GM19438 (cell line): ENCODE data around the gene PIN1.

Experiments used
- ATAC-seq: cut with Tn5 transposase; IDR thresholded peaks from one replicate; pipeline ENCODE4 v1.9.1; 2021; ENCODE audit warnings: low read depth; ENCODE audit not compliant: unreplicated experiment

Gene PIN1

DNA sequence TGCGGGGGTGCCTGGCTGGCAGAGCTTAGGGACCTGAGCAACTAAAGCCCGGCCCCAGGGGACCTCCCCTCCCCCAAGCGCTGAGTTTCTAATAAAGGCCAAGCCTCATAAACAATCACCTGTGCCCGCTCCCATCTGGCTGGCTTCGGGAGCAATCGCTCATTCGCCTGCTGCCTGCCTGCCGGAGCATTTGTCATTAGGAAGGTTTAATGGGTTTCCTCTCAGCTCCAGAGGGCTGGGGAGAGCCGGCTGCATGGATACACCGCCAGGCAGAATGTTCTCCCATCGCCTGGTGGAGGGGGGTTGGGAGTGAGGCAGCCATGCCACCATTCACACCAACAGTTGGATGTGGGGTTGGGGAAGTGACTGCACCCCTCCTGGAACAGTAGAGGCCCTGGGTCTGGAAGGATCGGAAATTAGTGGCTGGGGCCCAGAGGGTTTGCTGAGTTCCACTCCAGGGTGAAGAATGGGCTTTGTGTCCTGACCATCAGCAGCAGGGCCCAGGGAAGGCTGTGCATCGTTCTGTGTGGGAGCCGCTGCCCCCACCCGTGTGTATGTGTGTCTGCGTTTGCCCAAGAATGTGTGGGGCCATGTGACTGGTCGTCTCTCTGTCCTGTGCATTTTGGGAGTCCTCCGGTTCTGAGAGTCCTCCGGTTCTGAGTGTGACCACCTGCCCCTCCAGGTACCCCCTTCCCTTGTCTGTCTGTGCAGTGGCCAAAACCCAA lies 15.3 kb downstream of the PIN1 start:
- no peak for ATAC-seq

DNA sequence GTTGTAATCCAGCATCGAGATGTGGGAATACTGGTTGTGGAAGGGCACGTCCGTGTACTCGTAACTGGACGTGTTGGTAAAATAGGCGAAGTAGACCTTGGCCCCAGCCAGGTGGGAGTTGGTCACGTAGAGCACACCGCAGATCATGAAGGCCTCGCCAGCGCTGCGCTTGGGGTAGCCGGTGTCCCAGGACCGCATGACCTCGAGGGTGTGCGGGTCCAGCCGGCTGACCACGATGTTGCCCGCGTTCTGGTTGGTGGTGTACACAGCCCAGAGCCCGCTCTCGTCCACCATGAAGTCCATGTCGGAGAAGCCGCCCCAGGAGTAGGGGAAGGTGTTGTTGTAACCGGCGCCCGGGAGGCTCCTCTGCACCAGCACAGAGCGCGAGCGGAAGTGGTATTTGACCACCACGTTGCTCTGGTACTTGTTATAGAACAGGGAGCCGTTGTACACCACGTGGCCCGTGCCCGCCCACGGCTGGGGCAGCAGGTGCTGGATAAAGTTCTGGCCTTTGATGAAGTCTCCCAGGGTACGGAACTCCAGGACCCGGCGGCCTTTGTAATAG lies 19.2 kb downstream of the PIN1 start:
- ATAC-seq: no peak

DNA sequence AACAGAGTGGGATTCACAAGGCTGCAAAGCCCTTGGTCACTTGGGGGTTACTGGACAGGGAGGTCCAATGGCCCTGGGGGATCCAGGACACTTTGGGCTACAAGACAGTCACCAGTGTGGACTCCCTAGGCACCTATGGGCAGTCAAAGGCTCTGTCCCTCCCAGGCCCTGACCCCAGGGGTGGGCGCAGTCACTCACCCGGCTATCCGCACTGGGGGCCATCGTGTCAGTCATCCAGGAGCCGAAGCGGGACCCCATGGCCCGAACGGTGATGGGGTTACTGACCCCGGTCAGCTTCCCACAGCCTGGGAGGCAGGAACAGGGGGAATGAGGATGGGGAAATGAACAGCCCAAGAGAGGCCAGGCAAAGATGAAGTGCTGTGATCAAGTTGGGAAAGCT lies 21.5 kb downstream of the PIN1 start:
- ATAC-seq: no peak

DNA sequence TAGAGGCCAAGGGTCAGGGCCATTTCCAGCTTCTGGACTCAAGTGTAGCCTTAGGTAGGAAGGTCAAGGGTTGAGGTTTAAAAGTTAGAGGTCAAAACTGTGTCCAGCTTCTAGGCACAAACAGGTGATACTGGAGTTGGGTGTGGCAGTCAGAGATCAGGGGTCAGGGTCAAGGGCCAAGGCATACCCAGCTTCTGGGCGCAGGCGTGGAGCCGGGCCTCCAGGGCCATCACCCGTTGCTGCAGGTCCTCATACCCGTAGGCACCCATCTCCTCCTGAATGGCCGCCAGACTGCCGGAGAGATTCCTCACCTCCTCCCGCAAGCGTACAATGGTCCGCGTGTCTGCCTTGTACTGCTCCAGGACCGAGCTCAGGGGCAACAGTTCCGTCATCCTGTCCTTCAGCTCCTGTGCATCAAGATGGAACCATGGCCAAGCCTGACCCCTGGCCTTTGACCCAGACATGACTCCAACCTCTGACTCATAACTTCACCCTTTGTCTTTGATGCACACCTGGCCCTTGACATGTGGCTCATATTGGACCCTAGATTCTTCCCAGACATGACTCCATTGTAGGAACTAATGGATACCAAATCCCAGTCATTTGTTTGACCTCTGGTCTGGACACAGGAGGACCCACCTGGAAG lies 22.1 kb downstream of the PIN1 start:
- no peak for ATAC-seq

DNA sequence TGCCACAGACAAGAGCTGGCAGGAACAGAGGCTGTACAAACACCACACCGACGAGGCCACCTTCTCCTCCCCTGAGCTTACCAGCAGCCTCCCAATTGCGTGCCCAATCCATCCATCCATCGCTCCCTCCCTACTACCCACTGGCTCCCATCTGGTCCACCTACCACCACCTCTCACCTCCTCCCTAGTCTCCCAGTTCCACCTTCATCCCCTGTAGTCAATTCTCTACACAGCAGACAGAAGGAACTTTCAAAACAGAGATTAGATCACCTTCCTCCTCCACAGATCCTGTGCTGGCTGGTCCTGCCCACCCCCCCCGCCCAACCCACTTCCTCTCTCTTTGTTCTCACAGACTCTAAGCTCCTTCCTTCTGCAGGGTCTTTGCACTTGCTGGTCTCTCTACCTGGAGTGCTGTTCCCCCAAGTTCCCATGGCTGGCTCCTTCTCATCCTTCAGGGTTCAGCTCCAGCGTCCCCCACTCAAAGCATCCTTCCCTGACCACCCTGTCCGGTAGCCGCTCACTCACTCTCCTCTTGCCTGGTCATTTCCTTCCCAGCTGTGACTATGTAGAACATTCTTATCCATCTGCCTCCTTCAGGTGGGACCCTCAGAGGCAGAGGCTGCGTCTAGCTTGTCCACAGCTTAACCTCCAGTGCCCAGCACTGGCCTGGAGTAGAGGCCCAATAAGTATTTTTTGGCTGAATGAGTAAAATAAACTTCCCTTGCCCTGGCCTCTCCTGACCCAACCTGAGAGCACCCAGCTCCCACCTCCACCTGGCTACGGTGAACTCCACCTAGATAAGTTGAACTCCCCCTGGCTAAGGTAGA lies 23.0 kb downstream of the PIN1 start:
- no peak for ATAC-seq

DNA sequence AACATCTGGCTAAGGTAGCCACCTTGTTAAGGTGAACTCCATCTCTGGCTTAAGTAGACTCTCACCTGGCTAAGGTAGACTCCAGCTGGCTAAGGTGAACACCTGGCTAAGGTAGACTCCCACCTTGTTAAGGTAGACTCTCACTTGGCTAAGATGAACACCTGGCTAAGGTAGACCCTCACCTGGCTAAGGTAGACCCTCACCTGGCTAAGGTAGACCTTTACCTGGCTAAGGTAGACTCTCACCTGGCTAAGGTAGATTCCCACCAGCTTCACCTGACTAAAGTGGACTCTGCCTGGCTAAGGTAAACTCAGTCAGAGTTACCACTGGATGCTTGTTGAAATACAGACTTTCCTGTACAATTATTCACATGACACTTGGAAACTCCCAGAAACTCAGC lies 23.6 kb downstream of the PIN1 start:
- no peak for ATAC-seq

DNA sequence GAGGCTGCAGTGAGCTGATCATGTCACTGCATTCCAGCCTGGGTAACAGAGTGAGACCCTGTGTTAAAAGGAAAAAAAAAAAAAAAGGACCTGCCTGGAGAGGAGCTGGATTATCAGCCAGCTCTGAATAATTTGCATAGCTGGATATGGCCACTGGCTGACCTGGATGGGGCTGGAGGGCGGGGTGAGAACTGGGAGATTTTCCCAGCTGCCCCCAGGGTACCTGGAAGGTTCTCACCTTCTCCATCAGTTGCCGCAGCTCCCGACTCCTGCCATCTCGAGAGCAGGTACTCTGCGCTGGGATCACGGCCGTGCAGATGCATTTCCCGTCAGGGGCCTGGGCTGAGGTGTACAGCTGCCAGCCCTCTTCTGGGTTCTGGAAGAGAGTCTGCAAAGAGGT lies 25.3 kb downstream of the PIN1 start:
- ATAC-seq: no peak

DNA sequence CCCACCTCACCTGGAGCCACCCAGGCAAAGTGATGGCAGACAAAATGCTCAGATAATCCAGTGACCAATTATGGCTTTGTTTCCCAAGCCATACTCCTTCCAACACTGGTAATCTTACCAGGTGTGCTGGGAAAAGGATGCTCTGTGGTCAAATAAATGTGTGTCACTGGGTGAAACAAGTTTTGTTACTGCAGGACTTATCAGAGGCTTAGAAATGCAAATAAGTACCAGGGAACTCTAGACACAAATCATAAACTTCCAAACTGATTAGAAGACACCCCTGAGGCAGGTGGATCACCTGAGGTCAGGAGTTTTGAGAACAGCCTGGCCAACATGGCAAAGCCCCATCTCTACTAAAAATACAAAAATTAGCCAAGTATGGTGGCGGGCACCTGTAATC lies 26.4 kb downstream of the PIN1 start:
- ATAC-seq: no peak

DNA sequence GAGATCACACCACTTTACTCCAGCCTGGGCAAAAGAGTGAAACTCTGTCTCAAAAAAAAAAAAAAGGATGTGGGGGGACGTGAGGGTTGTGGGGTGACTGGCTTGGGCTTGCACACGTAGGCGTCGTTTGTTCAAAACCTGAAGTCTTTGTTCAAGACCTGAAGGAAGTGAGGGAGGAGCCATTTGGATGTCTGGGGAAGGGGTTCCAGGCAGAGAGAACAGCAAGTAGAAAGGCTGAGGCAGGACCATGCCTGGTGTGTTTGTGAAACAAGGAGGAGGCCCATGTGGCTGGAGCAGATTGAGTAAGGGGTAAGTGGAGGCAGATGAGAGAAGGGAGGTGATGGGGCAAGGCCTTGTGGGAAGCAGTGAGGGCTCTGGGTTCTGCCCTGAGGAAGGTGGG lies 27.8 kb downstream of the PIN1 start:
- ATAC-seq: no peak

DNA sequence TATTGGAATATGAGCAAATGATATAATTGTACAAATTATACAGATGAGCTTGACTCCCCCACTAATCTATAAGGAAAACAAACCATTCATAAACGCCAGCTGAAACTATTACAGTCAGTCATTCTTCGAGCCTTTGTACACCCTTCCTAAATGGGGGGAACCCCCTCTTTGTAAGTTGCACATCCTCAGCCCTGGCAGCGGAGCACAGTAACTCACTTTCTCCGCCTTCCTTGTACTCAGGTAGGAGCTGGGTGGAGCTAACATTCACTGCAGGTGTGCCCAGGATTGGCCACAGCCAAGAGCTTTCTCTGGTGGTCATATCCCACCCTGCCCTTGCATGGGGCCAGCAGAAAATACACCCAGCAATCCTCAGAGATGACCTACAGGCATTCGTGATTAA lies 28.6 kb downstream of the PIN1 start:
- no peak for ATAC-seq

DNA sequence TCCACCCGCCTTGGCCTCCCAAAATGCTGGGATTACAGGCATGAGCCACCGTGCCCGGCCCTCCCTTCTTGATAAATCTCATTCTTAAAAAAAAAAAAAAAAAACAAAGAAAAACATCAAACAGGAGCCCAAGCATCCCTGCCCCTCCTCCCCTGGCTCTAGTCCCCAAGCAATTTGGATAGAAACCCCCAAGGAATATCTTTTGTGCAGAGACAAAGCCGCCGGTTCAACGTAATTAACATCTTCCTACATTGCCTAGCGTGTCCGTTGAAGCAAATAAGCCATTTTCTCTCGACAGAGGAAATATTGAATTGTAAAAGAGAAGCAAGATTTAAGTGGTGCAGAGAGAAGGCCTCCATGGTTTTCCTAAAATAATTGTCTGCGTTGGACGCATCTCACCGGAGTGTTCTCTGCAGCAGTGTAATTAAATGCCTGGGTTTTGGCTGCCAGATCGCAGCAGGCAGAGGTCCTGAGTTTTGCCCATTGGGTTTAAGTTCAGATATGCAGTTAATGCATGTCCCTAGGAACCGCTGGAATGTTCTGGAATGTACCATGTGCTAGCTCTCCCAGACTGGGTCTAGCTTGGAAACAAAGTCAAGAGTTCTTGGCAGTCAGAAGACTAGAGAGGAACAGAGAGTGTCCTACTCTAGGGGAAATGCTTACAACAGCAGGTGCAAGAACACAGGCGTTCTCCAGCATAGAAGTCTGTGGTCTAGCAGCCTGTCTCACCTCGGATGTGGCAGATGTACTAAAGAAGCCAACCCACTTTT lies 30.8 kb downstream of the PIN1 start:
- no peak for ATAC-seq

DNA sequence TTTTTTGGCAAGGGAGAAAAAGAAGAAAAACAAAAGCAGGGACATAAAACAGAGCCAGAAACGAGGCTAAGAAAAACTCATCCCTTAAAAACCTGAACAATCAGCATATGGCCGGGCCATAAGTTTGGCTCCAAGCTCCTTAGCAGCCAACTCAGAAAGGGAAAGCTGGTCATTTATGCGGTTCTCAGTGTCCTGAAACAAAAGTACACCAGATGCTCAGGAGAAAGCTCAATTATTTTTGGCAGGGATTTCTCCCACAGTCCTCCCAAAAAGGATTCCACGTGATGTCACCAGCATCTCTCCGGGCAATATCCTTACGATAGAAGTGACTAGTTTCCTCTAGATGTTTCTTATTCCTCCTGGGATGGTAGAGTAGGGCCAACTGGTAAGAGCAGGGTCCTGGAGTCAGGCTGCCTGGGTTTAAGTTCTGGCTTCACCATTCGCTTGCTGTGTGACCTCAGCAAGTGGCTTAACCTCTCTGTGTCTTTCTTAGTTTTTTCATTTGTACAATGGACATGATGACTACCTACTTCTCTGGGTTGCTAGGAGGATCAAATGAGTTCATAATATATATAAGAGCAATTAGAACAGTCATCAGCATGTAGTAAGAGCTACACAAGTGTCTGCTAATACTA lies 34.0 kb downstream of the PIN1 start:
- ATAC-seq: no peak

DNA sequence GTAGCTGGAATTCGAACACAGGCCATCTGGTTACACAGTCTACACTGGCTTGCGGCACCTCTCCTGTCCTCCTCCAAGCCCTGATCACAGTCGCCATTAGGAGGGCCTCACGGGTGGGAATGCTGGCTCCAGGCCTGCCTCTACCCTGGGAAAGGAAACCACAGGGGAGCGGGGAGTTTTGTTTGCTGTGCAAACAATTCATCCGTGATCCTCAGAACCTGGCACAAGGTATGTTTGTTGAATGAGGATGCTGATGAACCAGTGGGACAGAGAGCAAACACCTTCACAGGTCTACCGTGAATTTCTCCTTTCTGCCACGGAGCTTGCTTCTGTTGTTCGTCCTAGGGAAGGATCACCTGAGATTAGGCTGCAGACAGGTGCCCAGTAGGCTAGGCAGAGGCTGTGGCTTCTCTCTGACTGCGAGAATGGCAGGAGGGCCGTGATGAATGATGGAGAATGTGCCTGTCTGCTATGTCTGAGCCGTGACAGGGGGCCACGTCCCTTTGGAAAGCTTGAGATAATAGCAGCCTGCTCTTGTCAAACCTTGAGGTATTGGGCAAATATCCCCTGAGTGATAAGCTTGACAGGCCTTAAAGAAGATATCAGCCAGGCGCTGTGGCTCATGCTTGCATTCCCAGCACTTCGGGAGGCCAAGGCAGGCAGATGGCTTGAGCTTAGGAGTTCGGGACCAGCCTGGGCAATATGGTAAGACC lies 36.7 kb downstream of the PIN1 start:
- no peak for ATAC-seq

DNA sequence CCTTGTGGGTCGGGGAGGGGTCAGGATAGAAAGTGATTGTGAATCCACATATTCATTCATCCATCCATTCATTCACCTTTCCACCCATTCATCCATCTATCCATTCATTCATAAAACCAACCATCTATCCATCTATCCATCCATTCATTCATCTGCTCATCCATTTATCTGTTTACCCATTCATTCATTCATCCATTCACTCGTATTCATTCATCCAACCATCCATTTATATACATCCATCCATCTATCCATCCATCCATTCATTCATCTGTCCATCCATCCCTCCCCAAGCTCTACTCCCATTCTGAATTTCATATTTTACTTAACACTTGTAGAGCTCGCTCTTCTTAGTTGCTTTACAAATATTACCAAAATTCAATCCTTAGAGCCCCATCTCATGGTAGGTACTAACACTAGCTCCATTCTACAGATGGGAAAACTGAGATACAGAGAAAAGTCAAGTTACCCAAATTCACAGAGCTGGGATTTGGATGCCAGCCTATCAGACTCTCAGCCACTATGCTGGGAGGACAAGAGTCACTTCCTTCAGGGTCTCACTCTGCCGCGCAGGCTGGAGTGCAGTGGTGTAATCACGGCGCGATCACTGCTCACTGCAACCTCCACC lies 37.6 kb downstream of the PIN1 start:
- ATAC-seq: no peak

DNA sequence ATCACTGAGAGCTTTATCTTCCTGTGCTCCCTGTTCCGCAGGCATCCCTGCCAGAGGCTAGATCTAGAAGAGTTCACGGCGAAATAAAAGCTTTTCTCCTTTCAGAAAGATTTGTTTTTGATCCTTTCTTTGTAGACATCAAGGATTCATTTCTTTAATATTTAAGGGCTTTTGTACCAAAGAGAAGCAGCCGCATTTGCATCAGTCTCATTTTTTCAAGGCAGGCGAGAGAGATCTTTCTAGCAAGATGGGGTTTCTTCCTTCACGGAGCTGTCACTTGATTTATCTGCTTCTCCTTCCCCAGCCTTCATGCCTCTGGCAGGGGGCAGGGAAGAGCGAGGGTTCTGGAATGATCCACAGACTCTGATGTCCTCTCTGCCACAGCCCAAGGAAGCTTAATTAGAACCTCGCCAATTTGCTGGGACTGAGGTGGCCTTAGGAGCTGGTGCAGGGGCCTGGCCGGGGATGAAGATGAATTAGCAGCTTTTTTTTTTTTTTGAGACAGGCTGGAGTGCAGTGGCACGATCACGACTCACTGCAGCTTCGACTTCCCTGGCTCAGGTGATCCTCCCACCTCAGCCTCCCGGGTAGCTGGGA lies 40.0 kb downstream of the PIN1 start:
- no peak for ATAC-seq

DNA sequence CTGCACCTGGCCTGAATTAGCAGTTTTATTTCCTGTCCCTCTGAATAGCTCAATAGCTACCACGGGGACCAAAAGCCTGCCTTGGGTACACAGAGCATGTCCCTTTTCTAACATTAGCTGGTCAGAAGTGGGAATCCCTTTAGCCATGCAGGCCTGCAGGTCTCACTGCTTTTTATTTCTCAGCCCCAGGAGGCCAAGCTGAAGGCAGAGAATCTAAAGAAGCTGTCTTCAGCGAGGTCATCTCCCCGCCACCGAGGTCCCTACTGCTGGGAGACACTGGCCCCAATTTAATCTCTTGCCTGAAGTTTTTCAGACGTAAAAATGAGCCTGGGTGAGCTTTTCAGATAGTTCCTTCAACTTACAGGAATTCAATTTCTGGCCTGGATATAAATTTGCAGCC lies 40.7 kb downstream of the PIN1 start:
- ATAC-seq: no peak

DNA sequence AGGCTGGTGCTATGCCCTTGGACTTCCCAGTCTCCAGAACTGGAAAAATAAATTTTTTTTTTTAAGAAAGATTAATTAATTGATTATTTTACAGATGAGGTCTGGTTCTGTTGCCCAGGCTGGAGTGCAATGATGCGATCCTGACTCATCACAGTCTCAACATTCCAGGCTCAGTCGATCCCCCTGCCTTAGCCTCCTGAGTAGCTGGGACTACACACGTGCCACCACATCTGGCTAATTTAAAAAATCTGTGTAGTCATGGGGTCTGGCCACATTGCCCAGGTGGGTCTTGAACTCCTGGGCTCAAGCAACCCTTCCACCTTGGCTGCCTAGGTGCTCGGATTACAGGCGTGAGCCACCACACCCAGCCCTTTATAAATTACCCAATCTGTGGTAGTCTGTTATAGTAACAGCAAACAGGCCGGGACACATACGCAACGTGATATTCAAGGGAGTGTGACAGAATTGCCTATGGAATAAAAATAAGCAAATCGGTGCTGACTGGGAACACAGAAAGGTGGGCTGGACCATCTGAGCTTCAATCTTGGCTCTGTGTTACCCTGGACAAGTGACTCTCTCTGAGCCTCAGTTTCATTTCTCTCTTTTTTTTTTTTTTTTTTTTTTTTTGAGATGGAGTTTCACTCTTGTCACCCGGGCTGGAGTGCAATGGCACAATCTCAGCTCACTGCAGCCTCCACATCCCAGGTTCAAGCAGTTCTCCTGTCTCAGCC lies 42.8 kb downstream of the PIN1 start:
- ATAC-seq: no peak
